Smooth muscle cell (in vitro differentiated cells): ENCODE data around the gene GNL2. TPM values are rescaled to one million over a fixed set of nuclear protein-coding genes. Genes with fewer than 3 reads are reported as not detected.

Experiments used
- DNase-seq: peaks from one replicate; lab custom pipeline; 2025; ENCODE audit not compliant: unreplicated experiment; lab: John Stamatoyannopoulos, UW
- H2AFZ ChIP-seq: fragments of 200-600 bp; sonication (generic); 2 replicates; pipeline ENCODE4 v1.6.0; 2016; ENCODE audit warnings: antibody characterized with exemption, low read depth, mild to moderate bottlenecking
- H3F3A ChIP-seq: fragments of 200-600 bp; sonication (generic); 2 replicates; pipeline ENCODE4 v1.6.0; 2017; ENCODE audit warnings: antibody characterized with exemption, low read depth
- H3K27ac ChIP-seq: fragments of 200-600 bp; sonication (generic); 2 replicates; pipeline ENCODE4 v1.5.1; 2016; ENCODE audit warnings: low read depth, mild to moderate bottlenecking
- H3K27me3 ChIP-seq: fragments of 200-600 bp; sonication (generic); 2 replicates; pipeline ENCODE4 v1.6.1; 2016; ENCODE audit warnings: low read depth, mild to moderate bottlenecking
- H3K36me3 ChIP-seq: fragments of 200-600 bp; sonication (generic); 2 replicates; pipeline ENCODE4 v1.5.1; 2016; ENCODE audit warnings: low read depth
- H3K4me1 ChIP-seq: fragments of 200-600 bp; sonication (generic); 2 replicates; pipeline ENCODE4 v1.5.1; 2016; ENCODE audit warnings: low read depth
- H3K4me2 ChIP-seq: fragments of 200-600 bp; sonication (generic); 2 replicates; pipeline ENCODE4 v1.6.0; 2016; ENCODE audit warnings: mild to moderate bottlenecking
- H3K4me3 ChIP-seq: fragments of 200-600 bp; sonication (generic); 2 replicates; pipeline ENCODE4 v1.5.1; 2016; ENCODE audit warnings: mild to moderate bottlenecking
- H3K79me2 ChIP-seq: fragments of 200-600 bp; sonication (generic); 2 replicates; pipeline ENCODE4 v1.6.0; 2016; ENCODE audit warnings: low read depth, mild to moderate bottlenecking
- H3K9ac ChIP-seq: fragments of 200-600 bp; sonication (generic); 2 replicates; pipeline ENCODE4 v1.6.0; 2016; ENCODE audit warnings: low read depth
- H3K9me3 ChIP-seq: fragments of 200-600 bp; sonication (generic); replicated peaks from 2 replicates; pipeline ENCODE4 v1.5.1; 2016; ENCODE audit warnings: low read depth
- H4K20me1 ChIP-seq: fragments of 200-600 bp; sonication (generic); 2 replicates; pipeline ENCODE4 v1.6.0; 2016; ENCODE audit warnings: low read depth
- WGBS: methylation state at CpG from one replicate; pipeline ENCODE4 v1.1.7; 2016; ENCODE audit warnings: low lambda C conversion rate; 5-methylcytosine and 5-hydroxymethylcytosine counted together
- polyA plus RNA-seq: library from polyadenylated mRNA; unstranded; fragments of >200 nt; fragmentation: Nextera tagmentation; extraction: Ambion mirVana; gene quantifications from 2 replicates; pipeline ENCODE4 v1.2.1, GENCODE V29; 2016
- total RNA-seq: library from RNA; depleted of rRNA; stranded (reverse); fragments of >200 nt; gene quantifications from 2 replicates; pipeline ENCODE4 v1.2.3, GENCODE V29; 2014
- TF ChIP-seq, protein P1 (sequence below): fragments of 200-600 bp; sonication (generic); IDR thresholded peaks from 2 replicates; pipeline ENCODE4 v1.5.1; 2017; ENCODE audit warnings: borderline replicate concordance, mild to moderate bottlenecking, antibody characterized with exemption; ENCODE audit not compliant: insufficient read depth, poor library complexity, severe bottlenecking

Gene GNL2
- total and polyA plus RNA-seq, 2 experiments from 2014 or later, result 57.4 to 61.2 TPM

DNA sequence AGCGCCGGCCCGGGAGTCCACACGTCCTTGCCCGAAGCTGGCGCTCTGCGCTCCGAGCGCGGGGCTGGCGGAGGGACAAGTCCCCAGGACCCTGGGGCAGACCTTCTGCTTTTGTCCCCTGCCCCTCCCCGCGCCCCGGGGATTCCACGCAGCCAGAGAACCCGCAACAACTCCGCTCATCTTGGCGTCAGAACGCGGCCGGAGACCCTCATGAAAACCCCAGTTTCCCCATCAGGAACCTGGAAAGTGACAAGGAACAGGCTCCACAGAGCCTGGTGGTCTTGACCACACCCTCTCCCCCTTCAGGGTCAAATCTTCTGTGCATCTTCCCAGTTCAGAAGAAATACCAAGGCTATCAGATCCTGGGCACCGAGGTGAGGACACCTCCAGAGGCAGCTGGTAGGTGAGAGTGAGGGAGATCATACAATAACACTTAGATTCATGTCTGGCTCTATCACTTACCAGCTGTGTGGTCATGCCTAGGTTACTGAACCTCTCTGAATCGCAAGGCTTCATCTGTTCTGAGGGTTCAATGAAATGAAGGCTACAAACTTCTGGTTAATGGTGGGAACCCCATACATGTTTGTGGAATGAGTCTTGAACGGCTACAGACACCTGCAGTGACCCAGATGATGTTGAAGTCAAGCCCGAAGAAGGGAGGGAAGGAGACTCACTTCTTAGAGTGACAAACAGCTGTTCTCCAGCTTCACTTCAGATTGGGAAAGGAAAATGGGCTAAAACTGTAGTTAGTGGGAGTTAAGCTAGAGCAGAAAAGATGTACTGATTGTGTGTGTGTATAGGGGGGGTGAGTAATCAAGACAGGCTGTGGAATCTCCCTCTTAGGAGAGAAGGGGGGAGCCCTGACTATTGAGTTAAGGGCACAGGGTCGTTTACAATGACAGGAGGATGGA, 39.5 kb upstream of the GNL2 start:
- TF ChIP-seq, protein P1, sequence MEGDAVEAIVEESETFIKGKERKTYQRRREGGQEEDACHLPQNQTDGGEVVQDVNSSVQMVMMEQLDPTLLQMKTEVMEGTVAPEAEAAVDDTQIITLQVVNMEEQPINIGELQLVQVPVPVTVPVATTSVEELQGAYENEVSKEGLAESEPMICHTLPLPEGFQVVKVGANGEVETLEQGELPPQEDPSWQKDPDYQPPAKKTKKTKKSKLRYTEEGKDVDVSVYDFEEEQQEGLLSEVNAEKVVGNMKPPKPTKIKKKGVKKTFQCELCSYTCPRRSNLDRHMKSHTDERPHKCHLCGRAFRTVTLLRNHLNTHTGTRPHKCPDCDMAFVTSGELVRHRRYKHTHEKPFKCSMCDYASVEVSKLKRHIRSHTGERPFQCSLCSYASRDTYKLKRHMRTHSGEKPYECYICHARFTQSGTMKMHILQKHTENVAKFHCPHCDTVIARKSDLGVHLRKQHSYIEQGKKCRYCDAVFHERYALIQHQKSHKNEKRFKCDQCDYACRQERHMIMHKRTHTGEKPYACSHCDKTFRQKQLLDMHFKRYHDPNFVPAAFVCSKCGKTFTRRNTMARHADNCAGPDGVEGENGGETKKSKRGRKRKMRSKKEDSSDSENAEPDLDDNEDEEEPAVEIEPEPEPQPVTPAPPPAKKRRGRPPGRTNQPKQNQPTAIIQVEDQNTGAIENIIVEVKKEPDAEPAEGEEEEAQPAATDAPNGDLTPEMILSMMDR, result no peak
- peaks cover 100% of the 10 kb centered on the region for H3K27me3 ChIP-seq
- WGBS, result 25% methylated on average over 25 of the region's 26 CpGs
- peaks cover 7% of the 10 kb centered on the region for H3K4me1 ChIP-seq
- no peak overlapping the region for H2AFZ ChIP-seq
- no peaks in the 10 kb centered on the region for H3F3A ChIP-seq
- no peak overlapping the region for H3K27ac ChIP-seq
- no peaks in the 10 kb centered on the region for H4K20me1 ChIP-seq
- no peaks in the 10 kb centered on the region for H3K36me3 ChIP-seq
- no peaks in the 10 kb centered on the region for H3K79me2 ChIP-seq
- peak overlapping the region; percentile 34 for H3K4me3 ChIP-seq
- no peaks in the 10 kb centered on the region for H3K9me3 ChIP-seq
- no peak for DNase-seq
- H3K4me2 ChIP-seq, result peak overlapping the region; percentile 74
- no peak overlapping the region for H3K9ac ChIP-seq

DNA sequence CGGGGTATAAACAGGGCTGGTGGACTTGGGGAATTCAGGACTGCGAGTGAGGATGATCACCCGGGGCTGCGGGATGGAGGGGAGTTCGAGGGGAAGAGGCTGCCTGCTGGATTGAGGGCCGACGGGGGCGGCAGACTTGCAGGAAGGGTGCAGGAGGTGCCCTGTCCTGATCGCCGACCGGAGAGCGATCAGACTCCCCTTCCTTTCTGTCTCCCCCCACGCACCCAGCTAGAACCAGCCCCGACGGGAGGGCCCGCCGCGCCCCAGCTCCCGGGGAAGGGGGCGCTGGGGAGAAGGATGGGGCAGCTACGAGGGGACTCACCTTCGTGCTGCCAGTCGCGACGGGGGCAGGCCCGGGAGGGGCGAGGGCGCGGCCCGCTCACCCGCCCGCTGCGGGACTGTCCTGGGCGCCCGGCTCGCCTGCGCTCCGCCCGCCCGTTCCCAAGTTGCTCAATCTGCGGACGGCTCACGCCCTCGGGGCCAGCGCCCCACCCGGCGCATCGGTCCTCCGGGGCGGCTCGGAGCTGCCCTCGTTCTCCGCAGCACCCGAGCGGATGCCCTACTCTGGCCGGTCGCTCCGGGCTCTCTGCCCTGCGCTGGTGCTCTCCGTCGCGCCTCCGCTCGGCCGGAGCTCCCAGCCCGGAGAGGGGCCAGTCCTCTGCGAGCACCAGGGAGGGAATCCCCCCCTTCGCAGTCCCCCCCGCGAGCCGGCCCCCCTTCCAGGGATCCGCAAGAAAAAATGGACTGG, 38.7 kb upstream of the GNL2 start, which contains the start of gene RSPO1:
Gene RSPO1 (minus strand): TSS at position 649 of the 748 bp plus-strand sequence. CDS start 5,231 bp downstream, outside the sequence.
- Histone ChIP-seq H4K20me1 (no peaks in the 10 kb centered on the region), H3K4me1 (peaks cover 16% of the 10 kb centered on the region), H3K9me3 (no peaks in the 10 kb centered on the region), H3K4me2 (peak within 1 kb of the TSS; percentile 74), H3F3A (no peaks in the 10 kb centered on the region), H3K36me3 (no peaks in the 10 kb centered on the region), H3K79me2 (no peaks in the 10 kb centered on the region), H3K27ac (no peak within 1 kb of the TSS), H2AFZ (no peak within 1 kb of the TSS), H3K9ac (no peak within 1 kb of the TSS), H3K27me3 (peaks cover 100% of the 10 kb centered on the region), H3K4me3 (peak within 1 kb of the TSS; percentile 34)
- DNase-seq, result no peak
- TF ChIP-seq, protein P1, result no peak
- 7% methylated on average over 24 of the region's 72 CpGs for WGBS

DNA sequence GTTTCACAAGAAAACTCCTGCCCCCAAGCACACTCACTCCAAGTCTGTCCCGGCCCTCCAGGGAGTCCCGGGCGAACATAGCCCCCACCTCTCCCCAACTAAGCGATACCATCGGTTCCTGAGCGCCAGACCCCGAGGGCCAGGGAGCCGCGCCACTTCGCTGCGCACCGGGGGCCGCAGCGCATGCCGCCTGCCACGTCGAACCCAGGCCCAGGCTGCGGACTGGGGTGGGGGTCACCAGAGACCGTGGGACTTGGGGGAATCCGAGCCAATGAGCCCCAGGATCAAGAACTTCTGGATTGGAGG, 38.2 kb upstream of the GNL2 start:
- peaks cover 18% of the 10 kb centered on the region for H3K4me1 ChIP-seq
- peaks cover 100% of the 10 kb centered on the region for H3K27me3 ChIP-seq
- no peak overlapping the region for H3K4me3 ChIP-seq
- H3K27ac ChIP-seq, result no peak overlapping the region
- no peaks in the 10 kb centered on the region for H3K36me3 ChIP-seq
- H3K9ac ChIP-seq, result no peak overlapping the region
- H3F3A ChIP-seq, result no peaks in the 10 kb centered on the region
- H3K9me3 ChIP-seq, result no peaks in the 10 kb centered on the region
- no peak overlapping the region for H2AFZ ChIP-seq
- H4K20me1 ChIP-seq, result no peaks in the 10 kb centered on the region
- no peak overlapping the region for H3K4me2 ChIP-seq
- no peak for DNase-seq
- H3K79me2 ChIP-seq, result no peaks in the 10 kb centered on the region
- TF ChIP-seq, protein P1, result no peak
- 10% methylated on average over 20 of the region's 20 CpGs for WGBS
